C1 segment of cervical spinal cord (tissue), 14 donors: ENCODE results near the gene CENPH.
"Not testable (repeated sequence)": the region's sequence is repeated elsewhere in the genome, so short reads cannot be mapped to it uniquely, and the experiment has no call there.

Experiments
- DNase-seq, 14 donors: peaks; one replicate each; lab custom pipeline; 2025; lab: John Stamatoyannopoulos, UW

CENPH gene

GRCh38 chr5:69209602-69210001, 20.2 kb downstream of the CENPH start:
- no peak for DNase-seq

- DNase-seq, result no peak
Observed at GRCh38 chr5:69211200-69211599, 21.8 kb downstream of the CENPH start.

- DNase-seq, result no peak
Observed at GRCh38 chr5:69212022-69212421, 22.6 kb downstream of the CENPH start.

DNA sequence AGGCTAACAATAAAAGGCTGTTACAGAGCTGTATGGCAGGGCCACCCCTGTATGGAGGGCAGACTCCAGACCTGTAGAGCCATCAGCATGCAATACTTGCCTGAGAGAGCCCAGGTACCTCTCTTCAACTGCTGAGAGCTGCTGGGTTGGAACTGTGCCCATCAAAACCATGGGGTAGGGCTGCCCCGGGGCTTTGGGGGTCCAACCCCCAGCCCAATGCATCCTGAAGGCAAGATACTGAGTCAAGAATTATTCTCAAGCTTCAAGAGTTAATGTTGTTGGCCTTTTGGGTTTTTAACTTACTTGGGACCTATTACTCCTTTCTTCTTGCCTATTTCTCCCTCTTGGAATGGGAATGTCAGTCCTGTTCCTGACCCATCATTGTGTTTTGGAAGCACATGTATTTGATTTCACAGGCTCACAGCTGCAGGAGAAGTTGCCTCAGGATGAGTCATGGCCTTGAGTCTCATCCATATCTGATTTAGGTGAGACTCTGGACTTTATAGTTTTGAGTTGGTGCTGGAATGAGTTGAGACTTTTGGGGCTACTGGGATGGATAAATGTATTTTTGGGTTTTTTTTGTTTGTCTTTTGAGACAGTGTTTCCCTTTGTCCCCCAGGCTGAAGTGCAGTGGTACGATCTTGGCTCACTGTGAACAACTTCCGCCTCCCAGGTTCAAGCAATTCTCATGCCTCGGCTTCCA, 24.3 kb downstream of the CENPH start:
- DNase-seq, result no peak

DNA sequence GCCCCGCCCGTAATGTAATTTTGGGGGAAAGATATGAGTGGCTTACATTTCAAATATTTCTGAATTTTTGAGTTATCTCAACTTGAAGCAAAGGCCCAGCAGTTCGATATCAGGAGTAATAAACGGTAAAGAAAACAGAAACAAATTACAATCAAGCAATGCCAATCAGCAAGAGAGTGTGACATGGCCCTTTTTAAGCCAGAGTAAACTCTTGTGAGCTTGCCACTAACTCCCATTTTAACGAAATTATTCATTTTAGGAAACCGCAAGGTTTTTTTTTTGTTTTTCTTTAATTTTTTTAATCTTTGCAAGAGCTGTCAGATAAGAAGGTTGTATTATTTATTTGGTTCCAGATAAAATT, 27.7 kb downstream of the CENPH start:
- DNase-seq, result no peak

- DNase-seq, result peak; percentile 57 to 95 (median 92)
Observed at GRCh38 chr5:69217548-69218526, 28.5 kb downstream of the CENPH start.

GRCh38 chr5:69219939-69220338, 30.6 kb downstream of the CENPH start:
- no peak for DNase-seq

GRCh38 chr5:69220371-69220770, 31.0 kb downstream of the CENPH start:
- not testable (repeated sequence) for DNase-seq

GRCh38 chr5:69220833-69221232, 31.4 kb downstream of the CENPH start:
- DNase-seq, result not testable (repeated sequence)

- DNase-seq, result no peak
Observed at GRCh38 chr5:69224520-69224919, 35.1 kb downstream of the CENPH start.

DNA sequence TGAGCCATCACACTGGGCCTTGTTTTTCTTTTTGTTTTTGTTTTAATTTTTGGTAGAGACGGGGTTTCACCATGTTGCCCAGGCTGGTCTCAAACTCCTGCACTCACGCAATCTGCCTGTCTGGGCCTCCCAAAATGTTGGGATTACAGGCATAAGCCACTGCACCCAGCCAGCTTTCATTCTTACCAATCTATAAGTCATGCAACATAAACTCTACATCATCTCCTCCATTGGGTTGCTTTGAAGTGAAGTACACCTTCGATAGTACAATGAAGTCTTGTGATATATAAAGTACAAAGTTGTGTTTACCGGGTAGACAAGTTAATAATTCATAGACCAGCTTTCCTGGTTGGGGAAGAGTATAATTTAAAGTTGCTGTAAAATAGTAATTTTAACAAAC, 36.5 kb downstream of the CENPH start:
- no peak for DNase-seq

- no peak for DNase-seq
Observed at GRCh38 chr5:69230181-69230580, 40.8 kb downstream of the CENPH start.

DNA sequence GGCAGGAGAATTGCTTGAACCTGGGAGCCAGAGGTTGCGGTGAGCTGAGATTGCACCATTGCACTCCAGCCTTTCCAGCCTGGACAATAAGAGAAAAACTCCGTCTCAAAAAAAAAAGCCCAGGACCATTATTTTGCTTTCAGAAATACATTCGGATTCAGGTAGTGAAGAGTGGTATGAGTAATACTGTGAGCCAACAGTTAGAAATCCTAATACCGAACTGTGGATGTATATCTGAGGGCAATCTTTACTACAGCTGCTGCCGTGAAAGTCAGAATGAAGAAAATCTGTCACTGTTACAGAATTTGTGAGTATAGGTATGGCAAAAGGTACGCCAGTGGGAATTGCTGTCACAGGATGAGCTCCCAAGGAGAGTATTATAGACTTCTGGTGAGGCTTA, 41.9 kb downstream of the CENPH start:
- DNase-seq, result no peak

- peak in 3 of 14 donors; percentile 0 to 6 (median 3) for DNase-seq
Observed at GRCh38 chr5:69231851-69232250, 42.5 kb downstream of the CENPH start.

DNA sequence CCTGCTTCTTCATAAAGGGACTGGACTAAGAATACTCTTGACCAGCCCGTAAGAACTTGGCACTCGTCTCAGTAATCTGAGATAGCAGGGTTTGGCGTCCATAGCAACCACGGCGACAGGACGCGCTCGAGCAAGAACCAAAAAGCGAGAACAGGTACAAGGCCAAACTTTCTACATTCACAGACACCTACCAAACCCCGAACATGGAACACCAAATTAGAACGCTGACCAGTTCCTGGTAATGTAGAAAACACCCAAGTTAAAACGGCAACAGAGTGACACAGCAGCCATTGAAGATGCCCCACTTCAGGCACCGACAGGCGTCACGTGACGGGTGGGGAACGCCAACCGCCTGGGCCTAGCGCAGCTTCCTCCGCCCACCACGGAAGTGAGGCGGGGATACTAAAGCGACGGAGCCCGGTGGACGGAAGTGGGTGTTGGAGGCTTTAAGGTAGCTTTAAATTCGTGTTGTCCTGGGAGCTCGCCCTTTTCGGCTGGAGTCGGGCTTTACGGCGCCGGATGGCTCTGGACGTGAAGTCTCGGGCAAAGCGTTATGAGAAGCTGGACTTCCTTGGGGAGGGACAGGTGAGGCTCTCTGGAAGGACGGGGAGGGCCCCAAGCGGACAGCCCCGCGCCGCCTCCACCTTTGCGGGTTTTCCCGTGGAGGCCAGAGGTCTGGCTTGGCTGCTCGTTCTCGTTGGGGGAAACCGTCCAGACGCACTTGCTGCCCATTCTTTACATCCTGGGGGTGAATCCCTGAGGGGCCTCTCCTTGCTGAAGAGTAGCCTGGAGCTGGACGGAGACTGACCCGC, 45.3 kb downstream of the CENPH start, which contains the start of gene CDK7:
Gene CDK7, plus strand, starts transcription at position 430 of the 812 bp plus-strand sequence. Its CDS starts 90 bp downstream, at position 520.
- peak; percentile 59 to 93 (median 88) for DNase-seq

DNA sequence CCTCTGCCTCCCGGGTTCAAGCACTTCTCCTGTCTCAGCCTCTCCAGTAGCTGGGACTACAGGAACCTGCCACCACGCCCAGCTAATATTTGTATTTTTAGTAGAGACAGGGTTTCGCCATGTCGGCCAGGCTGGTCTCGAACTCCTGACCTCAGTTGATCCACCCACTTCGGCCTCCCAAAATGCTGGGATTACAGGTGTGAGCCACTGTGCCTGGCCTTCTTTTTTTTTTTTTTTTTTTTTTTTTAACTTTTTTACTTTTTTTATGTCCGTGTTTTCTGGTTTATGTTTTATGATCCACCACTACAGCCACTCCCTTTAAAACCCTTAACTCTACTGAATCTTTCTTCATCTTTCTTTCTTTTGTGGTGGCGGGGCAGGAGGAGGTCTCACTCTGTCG, 47.4 kb downstream of the CENPH start:
- DNase-seq, result not testable (repeated sequence)

DNA sequence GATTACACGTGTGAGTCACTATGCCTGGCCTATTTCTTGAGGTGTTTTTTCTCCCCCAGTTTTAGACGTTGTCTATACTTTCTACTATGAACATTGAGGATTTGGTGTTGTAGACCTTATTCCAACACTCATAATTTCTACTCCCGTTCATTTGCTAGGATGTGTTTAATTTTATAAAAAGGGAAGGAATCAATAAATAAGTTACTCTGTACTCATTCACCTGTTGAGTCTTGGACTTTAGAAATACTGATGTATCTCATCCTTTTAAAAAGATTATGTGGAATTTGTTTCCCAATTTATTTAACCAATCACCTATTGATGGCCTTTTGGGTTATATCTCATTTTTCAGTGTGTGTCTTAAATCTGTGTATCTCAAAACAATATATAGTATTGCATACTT, 48.5 kb downstream of the CENPH start:
- no peak for DNase-seq

DNA sequence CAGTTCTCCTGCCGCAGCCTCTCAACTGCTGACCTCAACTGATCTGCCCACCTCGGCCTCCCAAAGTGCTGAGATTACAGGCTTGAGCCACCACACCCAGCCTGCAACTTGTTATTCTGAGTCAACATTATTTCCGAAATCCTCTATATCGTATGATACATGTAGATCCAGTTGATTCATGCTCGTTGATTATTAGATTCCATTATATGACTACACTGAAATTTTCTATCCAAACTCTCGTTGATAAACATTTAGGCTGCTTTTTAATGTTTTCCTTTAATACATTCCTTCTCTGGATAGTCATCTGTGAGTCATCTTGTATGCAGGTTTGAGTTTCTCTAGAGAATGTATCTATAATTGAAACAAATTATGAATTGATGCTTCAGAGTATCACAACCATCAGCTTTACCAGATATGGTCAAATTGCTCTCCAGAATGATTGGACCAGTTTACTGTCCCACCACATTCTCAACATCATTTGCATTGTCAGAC, 49.4 kb downstream of the CENPH start:
- no peak for DNase-seq

DNA sequence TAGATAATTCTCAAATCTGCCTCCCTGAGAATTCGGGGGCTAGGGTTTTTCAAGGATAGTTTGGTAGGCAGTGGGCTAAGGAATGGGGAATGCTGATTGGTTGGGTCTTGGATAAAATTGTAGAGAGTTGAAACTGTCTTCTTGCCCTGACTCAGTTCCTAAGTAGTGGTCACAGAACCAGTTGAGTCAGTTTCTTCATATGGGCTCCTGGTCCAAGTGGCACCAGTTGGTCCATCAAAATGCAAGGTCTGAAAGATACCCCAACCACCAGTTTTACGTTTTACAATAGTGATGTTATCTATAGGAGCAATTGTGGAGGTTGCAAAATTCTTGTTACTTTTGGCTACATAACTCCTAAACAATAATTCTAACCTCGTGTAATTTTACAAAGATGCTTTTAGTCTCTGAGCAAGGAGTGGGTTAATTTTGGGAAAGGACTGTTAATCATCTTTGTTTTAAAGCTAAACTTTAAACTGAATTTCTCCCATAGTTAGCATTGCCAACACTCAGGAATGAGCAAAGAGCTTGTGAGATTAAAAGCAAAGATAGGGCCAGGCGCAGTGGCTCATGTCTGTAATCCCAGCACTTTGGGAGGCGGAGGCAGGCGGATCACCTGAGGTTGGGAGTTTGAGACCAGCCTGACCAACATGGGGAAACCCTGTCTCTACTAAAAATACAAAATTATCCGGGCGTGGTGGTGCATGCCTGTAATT, 53.0 kb downstream of the CENPH start:
- no peak for DNase-seq

- DNase-seq, result no peak
Observed at GRCh38 chr5:69245031-69245430, 55.6 kb downstream of the CENPH start.

DNA sequence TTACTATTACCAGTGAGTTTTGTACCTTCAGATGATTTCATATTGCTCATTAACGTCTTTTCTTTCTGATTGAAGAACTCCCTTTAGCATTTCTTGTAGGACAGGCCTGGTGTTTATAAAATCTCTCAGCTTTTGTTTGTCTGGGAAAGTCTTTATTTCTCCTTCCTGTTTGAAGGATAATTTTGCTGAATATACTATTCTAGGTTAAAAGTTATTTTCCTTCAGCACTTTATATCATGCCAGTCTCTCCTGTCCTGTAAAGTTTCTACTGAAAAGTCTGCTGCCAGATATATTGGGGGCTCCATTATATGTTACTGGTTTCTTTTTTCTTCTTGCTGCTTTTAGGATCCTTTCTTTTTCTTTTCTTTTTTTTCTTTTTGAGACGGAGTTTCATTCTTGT, 58.6 kb downstream of the CENPH start:
- no peak for DNase-seq
